PFSK-1 (cell line): ENCODE measurements around the gene MSL3B.

Experiments used
- FOXP2 ChIP-seq: optimal IDR thresholded peaks from 2 replicates; pipeline ENCODE3; 2011; ENCODE audit warnings: borderline replicate concordance, control low read depth, inconsistent platforms; ENCODE audit not compliant: insufficient read depth; ENCODE audit errors: extremely low read length, extremely low read depth
- POLR2AphosphoS5 ChIP-seq: IDR thresholded peaks from 2 replicates; pipeline ENCODE4 v1.6.1; 2012; ENCODE audit warnings: low read depth, mild to moderate bottlenecking, control low read depth, low read length, moderate library complexity
- SIN3A ChIP-seq: IDR thresholded peaks from 2 replicates; pipeline ENCODE4 v1.6.1; 2012; ENCODE audit warnings: mild to moderate bottlenecking, low read length, moderate library complexity, borderline replicate concordance; ENCODE audit not compliant: insufficient read depth
- TAF1 ChIP-seq: IDR thresholded peaks from 2 replicates; pipeline ENCODE4 v1.6.1; 2012; ENCODE audit warnings: low read length, control low read depth, borderline replicate concordance; ENCODE audit not compliant: insufficient read depth
- TF ChIP-seq, protein P1 (sequence below), 2 experiments: IDR thresholded peaks; 2 replicates each; pipeline versions ENCODE4 v1.6.1 to v1.8.0; 2011 to 2012; ENCODE audit warnings: low read depth in 2 of 2, low read length in 2 of 2, control low read depth in 1 of 2, inconsistent platforms in 1 of 2, mild to moderate bottlenecking in 1 of 2, moderate library complexity in 1 of 2; ENCODE audit not compliant: insufficient read depth in 1 of 2

Gene MSL3B

DNA sequence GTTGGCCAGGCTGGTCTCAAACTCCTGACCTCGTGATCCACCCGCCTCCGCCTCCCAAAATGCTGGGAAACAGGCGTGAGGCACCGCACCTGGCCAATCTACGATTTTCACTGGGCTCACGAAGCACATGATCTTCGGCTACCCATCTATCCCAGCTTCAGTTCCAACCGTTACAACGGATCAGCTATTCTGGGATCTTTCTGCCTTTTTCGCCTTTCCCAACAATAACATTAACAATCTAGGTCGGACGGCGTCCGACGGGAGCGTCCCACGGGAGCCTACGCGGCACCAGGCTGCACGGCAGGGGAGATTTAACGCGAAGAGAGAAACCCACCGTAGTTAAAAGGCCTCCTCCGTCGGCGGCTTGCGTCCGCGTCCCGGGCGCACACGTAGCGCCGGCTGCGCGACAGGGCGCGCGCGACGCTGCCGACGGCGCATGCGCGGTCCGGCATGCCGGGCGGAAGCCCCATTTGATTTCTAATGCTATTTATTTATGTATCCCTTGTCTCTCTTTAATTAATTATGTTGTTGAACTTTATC is at the start of gene MSL3B:
MSL3B (minus strand) TSS at position 394 of the 540 bp plus-strand sequence.
- TF ChIP-seq TAF1 (no peak), POLR2AphosphoS5 (peak; percentile 63), FOXP2 (no peak), SIN3A (no peak)
- TF ChIP-seq, protein P1, sequence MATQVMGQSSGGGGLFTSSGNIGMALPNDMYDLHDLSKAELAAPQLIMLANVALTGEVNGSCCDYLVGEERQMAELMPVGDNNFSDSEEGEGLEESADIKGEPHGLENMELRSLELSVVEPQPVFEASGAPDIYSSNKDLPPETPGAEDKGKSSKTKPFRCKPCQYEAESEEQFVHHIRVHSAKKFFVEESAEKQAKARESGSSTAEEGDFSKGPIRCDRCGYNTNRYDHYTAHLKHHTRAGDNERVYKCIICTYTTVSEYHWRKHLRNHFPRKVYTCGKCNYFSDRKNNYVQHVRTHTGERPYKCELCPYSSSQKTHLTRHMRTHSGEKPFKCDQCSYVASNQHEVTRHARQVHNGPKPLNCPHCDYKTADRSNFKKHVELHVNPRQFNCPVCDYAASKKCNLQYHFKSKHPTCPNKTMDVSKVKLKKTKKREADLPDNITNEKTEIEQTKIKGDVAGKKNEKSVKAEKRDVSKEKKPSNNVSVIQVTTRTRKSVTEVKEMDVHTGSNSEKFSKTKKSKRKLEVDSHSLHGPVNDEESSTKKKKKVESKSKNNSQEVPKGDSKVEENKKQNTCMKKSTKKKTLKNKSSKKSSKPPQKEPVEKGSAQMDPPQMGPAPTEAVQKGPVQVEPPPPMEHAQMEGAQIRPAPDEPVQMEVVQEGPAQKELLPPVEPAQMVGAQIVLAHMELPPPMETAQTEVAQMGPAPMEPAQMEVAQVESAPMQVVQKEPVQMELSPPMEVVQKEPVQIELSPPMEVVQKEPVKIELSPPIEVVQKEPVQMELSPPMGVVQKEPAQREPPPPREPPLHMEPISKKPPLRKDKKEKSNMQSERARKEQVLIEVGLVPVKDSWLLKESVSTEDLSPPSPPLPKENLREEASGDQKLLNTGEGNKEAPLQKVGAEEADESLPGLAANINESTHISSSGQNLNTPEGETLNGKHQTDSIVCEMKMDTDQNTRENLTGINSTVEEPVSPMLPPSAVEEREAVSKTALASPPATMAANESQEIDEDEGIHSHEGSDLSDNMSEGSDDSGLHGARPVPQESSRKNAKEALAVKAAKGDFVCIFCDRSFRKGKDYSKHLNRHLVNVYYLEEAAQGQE (IDR thresholded peaks at IDR 0.05; ENCODE audit: insufficient read depth in 1 of 2, low read depth in 2 of 2, low read length in 2 of 2): no peak

DNA sequence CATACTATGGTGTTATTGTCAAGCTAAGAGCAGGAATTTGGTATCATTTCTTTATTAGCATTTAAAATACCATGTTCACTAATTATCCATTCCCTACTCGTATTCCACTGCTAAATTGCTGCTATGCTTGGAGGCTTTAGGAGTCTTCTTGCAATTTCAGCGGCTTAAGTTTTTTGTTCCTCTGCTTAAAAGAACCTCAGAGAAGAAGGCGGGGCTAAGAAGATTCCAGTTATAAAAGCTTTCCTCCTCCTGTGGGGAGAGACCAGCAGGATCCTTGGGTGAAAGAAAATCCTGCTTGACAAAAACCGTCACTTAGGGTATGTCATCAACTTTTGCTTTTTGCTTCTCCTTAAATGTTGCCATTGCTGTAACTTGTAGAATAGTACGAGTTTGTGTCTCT is 48.9 kb upstream of the MSL3B start, which contains the start of gene TRPM8:
TRPM8 (plus strand) TSS at position 258 of the 400 bp plus-strand sequence. CDS start 9,165 bp downstream, outside the sequence.
- TF ChIP-seq POLR2AphosphoS5 (no peak), FOXP2 (no peak), TAF1 (no peak), SIN3A (no peak)
- TF ChIP-seq, protein P1 (IDR thresholded peaks at IDR 0.05; ENCODE audit: insufficient read depth in 1 of 2, low read depth in 2 of 2, low read length in 2 of 2): no peak

DNA sequence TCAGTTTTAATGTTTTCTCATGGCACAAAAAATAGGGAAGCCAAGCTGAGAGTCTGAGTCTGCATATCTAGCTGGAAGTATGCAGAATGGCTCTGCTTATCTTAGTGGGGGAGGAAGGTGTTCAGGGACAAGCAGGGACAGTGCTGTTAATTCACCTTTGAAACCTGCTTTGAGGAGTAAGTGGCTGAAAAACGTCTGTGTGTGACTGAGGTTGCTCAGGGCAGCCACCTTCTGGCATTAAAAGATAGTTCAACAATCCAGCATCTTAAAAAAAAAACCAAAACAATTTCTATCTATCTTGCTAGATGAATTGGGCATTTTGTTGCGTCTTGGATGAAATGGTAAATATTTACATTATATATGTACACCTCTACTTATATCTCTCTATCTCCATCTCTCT is 46.9 kb upstream of the MSL3B start:
- no peak for TF ChIP-seq SIN3A
- no peak for TF ChIP-seq TAF1
- no peak for TF ChIP-seq POLR2AphosphoS5
- TF ChIP-seq FOXP2: no peak
- TF ChIP-seq, protein P1 (IDR thresholded peaks at IDR 0.05; ENCODE audit: insufficient read depth in 1 of 2, low read depth in 2 of 2, low read length in 2 of 2): no peak

DNA sequence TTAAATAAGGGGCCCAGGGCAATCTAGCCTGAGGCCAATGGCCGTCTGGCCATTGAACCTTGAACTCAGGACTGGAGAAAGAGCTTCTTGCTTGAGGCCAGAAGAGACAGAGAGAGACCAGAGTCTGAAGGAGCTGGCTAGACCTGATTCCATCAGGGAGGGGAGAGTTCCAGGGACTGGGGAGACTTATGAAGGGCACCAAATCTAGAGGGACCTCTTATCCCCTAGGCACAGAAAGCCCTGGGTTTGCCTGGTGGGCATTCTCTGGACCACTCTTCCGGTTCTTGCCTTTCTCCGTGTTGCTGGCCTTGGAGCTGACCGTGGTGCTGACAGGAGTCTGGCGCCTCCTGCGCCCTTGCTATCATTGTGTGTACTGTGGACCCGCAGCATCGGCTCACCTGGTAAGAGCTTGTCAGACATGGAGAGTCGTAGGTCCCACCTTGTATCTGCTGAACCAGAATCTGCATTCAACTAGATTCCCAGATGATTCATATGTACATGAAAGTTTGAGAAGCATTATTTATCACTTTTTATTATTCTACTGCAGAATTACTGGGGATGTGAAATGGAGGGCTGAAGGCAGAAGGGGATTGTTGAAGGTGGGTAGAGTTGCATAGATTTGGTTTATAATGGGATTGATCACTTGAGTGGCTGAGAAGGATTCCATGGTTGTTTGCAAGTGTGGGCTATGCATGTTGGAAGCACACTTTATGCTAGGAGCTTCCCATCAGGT is 44.7 kb upstream of the MSL3B start:
- TF ChIP-seq TAF1: no peak
- TF ChIP-seq, protein P1 (IDR thresholded peaks at IDR 0.05; ENCODE audit: insufficient read depth in 1 of 2, low read depth in 2 of 2, low read length in 2 of 2): peak; percentile 95 to 97

DNA sequence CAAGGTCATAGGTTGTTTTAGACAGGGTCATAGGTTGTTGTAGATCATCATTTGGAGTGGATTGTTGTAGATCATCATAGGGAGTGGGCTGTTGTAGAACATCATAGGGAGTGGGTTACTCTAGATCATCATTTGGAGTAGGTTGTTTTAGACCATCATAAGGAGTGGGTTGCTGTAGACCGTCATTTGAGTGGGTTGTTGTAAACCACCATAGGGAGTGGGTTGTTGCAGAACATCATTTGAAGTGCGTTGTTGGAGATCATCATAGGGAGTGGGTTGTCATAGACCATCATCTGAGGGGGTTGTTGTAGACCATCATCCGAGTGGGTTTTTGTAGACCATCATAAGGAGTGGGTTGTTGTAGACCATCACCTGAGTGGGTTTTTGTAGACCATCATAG is 39.4 kb upstream of the MSL3B start:
- TF ChIP-seq TAF1: no peak
- TF ChIP-seq FOXP2: no peak
- TF ChIP-seq SIN3A: no peak
- TF ChIP-seq, protein P1 (IDR thresholded peaks at IDR 0.05; ENCODE audit: insufficient read depth in 1 of 2, low read depth in 2 of 2, low read length in 2 of 2): no peak
- no peak for TF ChIP-seq POLR2AphosphoS5
